Brain microvascular endothelial cell (primary cell): Measurements from ENCODE around the gene TDRD12.
"Not testable (repeated sequence)": the region's sequence is repeated elsewhere in the genome, so short reads cannot be mapped to it uniquely, and the experiment has no call there.

Experiments
- DNase-seq: peaks from one replicate; pipeline ENCODE4 v3.0.0-alpha.2; 2020
- H3K27ac ChIP-seq: fragments of 250-450 bp; sonication (Bioruptor Pico); 2 replicates; pipeline ENCODE4 v1.5.1; 2020; ENCODE audit warnings: mild to moderate bottlenecking, moderate library complexity
- H3K27me3 ChIP-seq: fragments of 250-450 bp; sonication (Bioruptor Pico); replicated peaks from 2 replicates; pipeline ENCODE4 v1.5.1; 2020; ENCODE audit warnings: mild to moderate bottlenecking
- H3K36me3 ChIP-seq: fragments of 250-450 bp; sonication (Bioruptor Pico); replicated peaks from 2 replicates; pipeline ENCODE4 v1.5.1; 2020; ENCODE audit warnings: mild to moderate bottlenecking
- H3K4me3 ChIP-seq: 2 replicates; pipeline ENCODE4 v1.5.1; 2011; ENCODE audit warnings: low read depth, mild to moderate bottlenecking, control low read depth, low read length, moderate library complexity
- in situ Hi-C: cut with HindIII; loops from 2 replicates; pipeline ENCODE4 v1.10.0; 2017; ENCODE audit warnings: low sequenced_read_pairs, low pct_ligation_motif_present
- TF ChIP-seq, protein P1 (sequence below): IDR thresholded peaks from 2 replicates; pipeline ENCODE4 v1.5.1; 2011; ENCODE audit warnings: low read depth, mild to moderate bottlenecking, moderate library complexity, low read length, control low read depth, inconsistent platforms; ENCODE audit errors: missing control alignments

The TDRD12 gene

GRCh38 chr19:32866564-32867265, 147.1 kb downstream of the TDRD12 start:
- no peak overlapping the region for H3K27ac ChIP-seq
- no peaks in the 10 kb centered on the region for H3K27me3 ChIP-seq
- TF ChIP-seq, protein P1, sequence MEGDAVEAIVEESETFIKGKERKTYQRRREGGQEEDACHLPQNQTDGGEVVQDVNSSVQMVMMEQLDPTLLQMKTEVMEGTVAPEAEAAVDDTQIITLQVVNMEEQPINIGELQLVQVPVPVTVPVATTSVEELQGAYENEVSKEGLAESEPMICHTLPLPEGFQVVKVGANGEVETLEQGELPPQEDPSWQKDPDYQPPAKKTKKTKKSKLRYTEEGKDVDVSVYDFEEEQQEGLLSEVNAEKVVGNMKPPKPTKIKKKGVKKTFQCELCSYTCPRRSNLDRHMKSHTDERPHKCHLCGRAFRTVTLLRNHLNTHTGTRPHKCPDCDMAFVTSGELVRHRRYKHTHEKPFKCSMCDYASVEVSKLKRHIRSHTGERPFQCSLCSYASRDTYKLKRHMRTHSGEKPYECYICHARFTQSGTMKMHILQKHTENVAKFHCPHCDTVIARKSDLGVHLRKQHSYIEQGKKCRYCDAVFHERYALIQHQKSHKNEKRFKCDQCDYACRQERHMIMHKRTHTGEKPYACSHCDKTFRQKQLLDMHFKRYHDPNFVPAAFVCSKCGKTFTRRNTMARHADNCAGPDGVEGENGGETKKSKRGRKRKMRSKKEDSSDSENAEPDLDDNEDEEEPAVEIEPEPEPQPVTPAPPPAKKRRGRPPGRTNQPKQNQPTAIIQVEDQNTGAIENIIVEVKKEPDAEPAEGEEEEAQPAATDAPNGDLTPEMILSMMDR: no peak
- DNase-seq: no peak
- no peaks in the 10 kb centered on the region for H3K36me3 ChIP-seq
- in situ Hi-C loops: no loop called here
- no peak overlapping the region for H3K4me3 ChIP-seq

DNA sequence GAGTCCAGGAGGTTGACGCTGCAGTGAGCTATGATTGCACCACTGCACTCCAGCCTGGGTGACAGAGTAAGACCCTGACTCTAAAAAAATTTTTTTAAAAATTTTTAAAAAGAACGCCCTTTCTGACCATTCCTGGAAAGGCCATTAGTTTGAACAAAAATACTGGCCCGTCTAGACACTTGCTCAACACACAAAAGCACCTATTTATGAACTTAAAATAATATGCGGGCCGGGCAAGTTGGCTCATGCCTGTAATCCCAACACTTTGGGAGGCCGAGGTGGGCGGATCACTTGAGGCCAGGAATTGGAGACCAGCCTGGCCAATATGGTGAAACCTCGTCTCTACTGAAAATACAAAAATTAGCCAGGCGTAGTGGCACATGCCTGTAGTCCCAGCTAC, 147.9 kb downstream of the TDRD12 start:
- H3K27me3 ChIP-seq, in situ Hi-C loops, H3K36me3 ChIP-seq: not testable (repeated sequence)

GRCh38 chr19:32868206-32868950, 148.8 kb downstream of the TDRD12 start:
- H3K4me3 ChIP-seq: no peak overlapping the region
- DNase-seq: no peak
- no peak overlapping the region for H3K27ac ChIP-seq
- in situ Hi-C loops: no loop called here
- H3K27me3 ChIP-seq: no peaks in the 10 kb centered on the region
- H3K36me3 ChIP-seq: no peaks in the 10 kb centered on the region
- TF ChIP-seq, protein P1: no peak

More for the DNA sequence above, 147.9 kb downstream of the TDRD12 start:
- H3K4me3 ChIP-seq, DNase-seq, H3K27ac ChIP-seq: not testable (repeated sequence)

- H3K4me3 ChIP-seq: no peak within 1 kb of the TSS
- in situ Hi-C loops: no loop called here
- H3K27me3 ChIP-seq: no peaks in the 10 kb centered on the region
- no peaks in the 10 kb centered on the region for H3K36me3 ChIP-seq
- no peak for DNase-seq
- no peak within 1 kb of the TSS for H3K27ac ChIP-seq
- TF ChIP-seq, protein P1: no peak
Measured at GRCh38 chr19:32869369-32869965, 149.9 kb downstream of the TDRD12 start, which contains the start of gene SLC7A9. SLC7A9 (minus strand) TSS chr19:32869767; CDS start chr19:32868534, 1,233 bp downstream.

DNA sequence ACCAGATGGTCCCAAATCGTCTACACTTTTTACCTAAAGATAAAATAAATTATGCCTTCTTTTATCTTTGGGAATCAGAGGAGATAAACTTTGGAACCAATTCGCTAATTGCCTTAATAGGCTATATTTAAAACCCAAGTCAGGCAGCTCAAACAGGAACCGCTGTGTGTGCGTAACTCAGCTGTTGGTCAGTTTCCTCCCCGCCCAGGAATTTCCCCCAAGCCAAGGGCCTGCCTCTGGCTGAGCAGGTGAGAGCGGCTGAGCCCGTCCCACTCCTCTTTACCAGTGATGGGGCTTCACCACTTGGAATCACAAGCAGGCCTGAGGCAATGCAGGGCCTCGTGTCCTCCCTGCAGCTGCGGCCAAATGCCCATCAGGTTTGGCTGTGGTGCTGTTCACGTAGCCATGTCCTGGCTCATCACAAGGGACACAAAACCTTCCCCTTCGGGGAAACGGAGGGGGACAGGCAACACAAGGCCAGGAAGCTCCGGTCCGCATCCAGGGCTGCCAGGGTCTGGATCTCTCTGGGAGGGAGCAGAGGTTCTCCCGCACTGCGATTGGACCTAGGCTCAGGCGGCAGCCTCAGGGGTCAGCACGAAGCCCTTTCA, 150.5 kb downstream of the TDRD12 start:
- no peak overlapping the region for H3K4me3 ChIP-seq
- H3K27me3 ChIP-seq: no peaks in the 10 kb centered on the region
- no peak overlapping the region for H3K27ac ChIP-seq
- DNase-seq: no peak
- in situ Hi-C loops: no loop called here
- H3K36me3 ChIP-seq: no peaks in the 10 kb centered on the region
- TF ChIP-seq, protein P1: no peak

DNA sequence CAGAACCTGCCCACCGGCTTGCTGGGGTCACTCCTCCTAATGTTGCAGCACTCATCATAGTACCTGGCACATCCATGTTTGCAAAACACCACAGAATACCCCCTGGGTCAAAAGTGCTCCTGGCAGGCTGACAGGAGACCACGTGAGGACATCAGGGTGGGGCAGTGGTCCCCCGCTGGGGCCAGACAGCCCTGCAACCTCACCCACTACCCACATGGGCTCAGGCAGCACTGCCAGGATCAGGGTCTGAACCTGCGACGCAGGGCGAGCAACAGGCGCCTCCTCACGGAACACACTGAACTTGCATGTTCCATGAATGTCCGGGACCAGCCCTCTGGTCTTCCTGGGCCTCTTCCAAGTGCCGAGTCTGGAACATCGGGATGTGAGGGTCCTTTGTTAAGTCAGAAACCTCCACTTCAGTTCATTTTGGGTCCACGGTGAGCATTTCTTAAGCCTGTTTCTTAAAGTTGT, 151.4 kb downstream of the TDRD12 start:
- H3K27me3 ChIP-seq: no peaks in the 10 kb centered on the region
- DNase-seq: no peak
- no peak overlapping the region for H3K4me3 ChIP-seq
- in situ Hi-C loops: no loop called here
- TF ChIP-seq, protein P1: peak; percentile 39
- no peaks in the 10 kb centered on the region for H3K36me3 ChIP-seq
- H3K27ac ChIP-seq: no peak overlapping the region
